DOHH2 (cell line): ENCODE results near the gene SLC2A4RG.

Source experiments
- EZH2phosphoT487 ChIP-seq: fragments of 200-600 bp; sonication (generic); IDR thresholded peaks from 2 replicates; pipeline ENCODE4 v1.6.1; 2017; ENCODE audit warnings: borderline replicate concordance, mild to moderate bottlenecking, antibody characterized with exemption, low read length, moderate library complexity, mixed read lengths
- TF ChIP-seq, protein P1 (sequence below): fragments of 200-600 bp; sonication (generic); IDR thresholded peaks from one replicate; pipeline ENCODE4 v1.5.1; 2014; ENCODE audit warnings: antibody characterized with exemption, mild to moderate bottlenecking, low read depth, low read length; ENCODE audit not compliant: poor library complexity, severe bottlenecking

DNA sequence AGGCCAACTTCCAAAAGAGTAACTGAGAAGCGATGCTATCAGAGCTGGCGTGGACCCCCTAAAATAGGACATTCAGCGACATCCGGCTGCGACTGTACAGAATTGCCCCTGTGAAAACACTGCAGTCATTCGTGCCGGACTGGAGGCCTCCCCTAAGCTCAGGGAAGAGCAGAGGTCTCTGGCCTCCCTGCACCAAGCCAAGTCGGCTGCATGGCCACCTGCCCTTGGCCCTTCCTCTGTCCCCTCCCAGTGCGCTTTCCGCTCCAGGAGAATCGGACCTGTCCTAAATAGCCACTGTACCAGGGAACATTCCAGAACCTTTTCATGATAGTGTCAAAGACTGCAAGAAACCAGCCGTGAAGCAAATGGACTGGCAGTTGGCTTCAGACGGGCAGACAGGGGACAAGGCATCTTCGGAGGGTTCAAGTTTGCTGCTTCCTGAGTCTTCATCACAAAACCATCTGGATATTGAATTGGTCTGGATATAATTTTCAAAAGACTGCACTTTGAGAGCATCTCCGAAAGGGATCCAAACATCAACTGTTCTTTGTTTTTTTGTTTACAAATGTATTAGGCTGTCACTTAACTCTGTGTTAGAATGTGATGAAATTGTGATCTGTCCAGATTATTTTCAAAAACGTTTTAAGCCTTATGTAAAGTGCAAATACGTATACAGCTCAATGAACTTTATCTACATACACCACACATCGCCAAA is 16.5 kb downstream of the SLC2A4RG start:
- TF ChIP-seq, protein P1, sequence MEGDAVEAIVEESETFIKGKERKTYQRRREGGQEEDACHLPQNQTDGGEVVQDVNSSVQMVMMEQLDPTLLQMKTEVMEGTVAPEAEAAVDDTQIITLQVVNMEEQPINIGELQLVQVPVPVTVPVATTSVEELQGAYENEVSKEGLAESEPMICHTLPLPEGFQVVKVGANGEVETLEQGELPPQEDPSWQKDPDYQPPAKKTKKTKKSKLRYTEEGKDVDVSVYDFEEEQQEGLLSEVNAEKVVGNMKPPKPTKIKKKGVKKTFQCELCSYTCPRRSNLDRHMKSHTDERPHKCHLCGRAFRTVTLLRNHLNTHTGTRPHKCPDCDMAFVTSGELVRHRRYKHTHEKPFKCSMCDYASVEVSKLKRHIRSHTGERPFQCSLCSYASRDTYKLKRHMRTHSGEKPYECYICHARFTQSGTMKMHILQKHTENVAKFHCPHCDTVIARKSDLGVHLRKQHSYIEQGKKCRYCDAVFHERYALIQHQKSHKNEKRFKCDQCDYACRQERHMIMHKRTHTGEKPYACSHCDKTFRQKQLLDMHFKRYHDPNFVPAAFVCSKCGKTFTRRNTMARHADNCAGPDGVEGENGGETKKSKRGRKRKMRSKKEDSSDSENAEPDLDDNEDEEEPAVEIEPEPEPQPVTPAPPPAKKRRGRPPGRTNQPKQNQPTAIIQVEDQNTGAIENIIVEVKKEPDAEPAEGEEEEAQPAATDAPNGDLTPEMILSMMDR, result no peak
- no peak for TF ChIP-seq EZH2phosphoT487
